IMR-90 (cell line): ENCODE measurements around the gene ANTXR1. TPM values are rescaled to one million over a fixed set of nuclear protein-coding genes. Genes with fewer than 3 reads are reported as not detected.

Experiments
- ATAC-seq: fragments of 200-7000 bp; cut with Tn5 transposase; 2 replicates; pipeline ENCODE4 v1.9.1; 2020; ENCODE audit warnings: low read depth, mild to moderate bottlenecking, moderate library complexity
- BruUV-seq: library from RNA; stranded (reverse); fragments of 400-500 nt; replicated peaks from 2 replicates; lab custom pipeline; 2021; lab: Mats Ljungman, UMichigan
- CTCF ChIA-PET: fragments of 300-600 bp; formaldehyde crosslinking; extraction: SDS; loops from one replicate; lab custom pipeline; 2021; ENCODE audit warnings: antibody characterized with exemption; lab: Yijun Ruan, JAX
- POLR2A ChIA-PET: fragments of 300-600 bp; sonication (Branson Sonifier 250); formaldehyde crosslinking; loops from one replicate; lab custom pipeline; 2022; ENCODE audit warnings: antibody characterized with exemption; ENCODE audit not compliant: unreplicated experiment; lab: Charles Lee
- DNase-seq: peaks from one replicate; pipeline ENCODE4 v3.0.0; 2013
- H2AFZ ChIP-seq: replicated peaks from 2 replicates; pipeline ENCODE3; 2013; ENCODE audit warnings: low read length, mild to moderate bottlenecking; ENCODE audit not compliant: poor library complexity
- H2AK5ac ChIP-seq: 2 replicates; pipeline ENCODE4 v1.6.1; 2013; ENCODE audit warnings: low read depth, low read length, inconsistent platforms
- H2AK9ac ChIP-seq: replicated peaks from 2 replicates; pipeline ENCODE3; 2013; ENCODE audit warnings: mild to moderate bottlenecking, low read depth, low read length, moderate library complexity; ENCODE audit not compliant: poor library complexity
- H2BK120ac ChIP-seq: 2 replicates; pipeline ENCODE4 v1.6.1; 2013; ENCODE audit warnings: low read depth, low read length, inconsistent platforms
- H2BK15ac ChIP-seq: 3 replicates; pipeline ENCODE4 v1.6.1; 2013; ENCODE audit warnings: low read depth, low read length, inconsistent platforms
- H2BK20ac ChIP-seq: 2 replicates; pipeline ENCODE4 v1.6.1; 2013; ENCODE audit warnings: low read depth, mild to moderate bottlenecking, inconsistent platforms, low read length, moderate library complexity
- H2BK5ac ChIP-seq: 2 replicates; pipeline ENCODE4 v1.6.1; 2013; ENCODE audit warnings: mild to moderate bottlenecking, low read depth, low read length, inconsistent platforms; ENCODE audit not compliant: poor library complexity, severe bottlenecking
- H3K14ac ChIP-seq: replicated peaks from 2 replicates; pipeline ENCODE4 v1.6.1; 2013; ENCODE audit warnings: low read depth, low read length, inconsistent platforms
- H3K18ac ChIP-seq: 2 replicates; pipeline ENCODE4 v1.6.1; 2013; ENCODE audit warnings: low read depth, low read length, control low read depth
- H3K23ac ChIP-seq: 2 replicates; pipeline ENCODE4 v1.6.1; 2013; ENCODE audit warnings: low read depth, low read length, inconsistent platforms
- H3K27ac ChIP-seq: 2 replicates; pipeline ENCODE4 v1.5.1; 2013; ENCODE audit warnings: mild to moderate bottlenecking, control low read depth, low read length; ENCODE audit not compliant: insufficient read depth
- H3K27me3 ChIP-seq: 2 replicates; pipeline ENCODE4 v1.6.1; 2013; ENCODE audit warnings: low read length; ENCODE audit not compliant: control insufficient read depth, insufficient read depth
- H3K36me3 ChIP-seq: 2 replicates; pipeline ENCODE4 v1.6.1; 2013; ENCODE audit warnings: low read length, mixed read lengths; ENCODE audit not compliant: control insufficient read depth, insufficient read depth
- H3K4ac ChIP-seq: 2 replicates; pipeline ENCODE4 v1.6.1; 2013; ENCODE audit warnings: low read depth, low read length, inconsistent platforms
- H3K4me1 ChIP-seq: 2 replicates; pipeline ENCODE4 v1.6.1; 2013; ENCODE audit warnings: low read length, mixed read lengths; ENCODE audit not compliant: control insufficient read depth, insufficient read depth
- H3K4me2 ChIP-seq: 2 replicates; pipeline ENCODE4 v1.6.1; 2013; ENCODE audit warnings: low read depth, mild to moderate bottlenecking, control low read depth, low read length, moderate library complexity
- H3K4me3 ChIP-seq: 2 replicates; pipeline ENCODE4 v1.5.1; 2013; ENCODE audit warnings: low read depth, mild to moderate bottlenecking, control low read depth, low read length, moderate library complexity; ENCODE audit not compliant: insufficient read depth
- H3K56ac ChIP-seq: 2 replicates; pipeline ENCODE4 v1.6.1; 2013; ENCODE audit warnings: low read length, inconsistent platforms; ENCODE audit not compliant: insufficient read depth; ENCODE audit errors: extremely low read depth
- H3K79me1 ChIP-seq, 2 experiments: 2 replicates each; pipeline ENCODE4 v1.6.1; 2013; ENCODE audit warnings: low read length in 2 of 2, inconsistent platforms in 1 of 2, low read depth in 1 of 2
- H3K9ac ChIP-seq: 2 replicates; pipeline ENCODE4 v1.6.1; 2013; ENCODE audit warnings: low read depth, low read length, control low read depth
- H3K9me1 ChIP-seq: 2 replicates; pipeline ENCODE4 v1.6.1; 2013; ENCODE audit warnings: low read length, inconsistent platforms; ENCODE audit not compliant: insufficient read depth
- H3K9me3 ChIP-seq: 2 replicates; pipeline ENCODE4 v1.6.1; 2013; ENCODE audit warnings: low read length; ENCODE audit not compliant: control insufficient read depth, insufficient read depth
- H4K20me1 ChIP-seq: 2 replicates; pipeline ENCODE4 v1.6.1; 2013; ENCODE audit warnings: low read length, inconsistent platforms; ENCODE audit not compliant: insufficient read depth
- H4K5ac ChIP-seq: 2 replicates; pipeline ENCODE4 v1.6.1; 2013; ENCODE audit warnings: mild to moderate bottlenecking, low read depth, low read length, control low read depth
- H4K8ac ChIP-seq, 2 experiments: 2 replicates each; pipeline ENCODE4 v1.6.1; 2013; ENCODE audit warnings: low read depth in 2 of 2, low read length in 2 of 2, control low read depth in 1 of 2, inconsistent platforms in 1 of 2
- H4K91ac ChIP-seq: 2 replicates; pipeline ENCODE4 v1.6.1; 2013; ENCODE audit warnings: low read depth, low read length, inconsistent platforms; ENCODE audit not compliant: insufficient read depth
- CEBPB ChIP-seq: IDR thresholded peaks from 2 replicates; pipeline ENCODE4 v1.6.1; 2012; ENCODE audit warnings: low read depth, low read length, improper control_type of control experiment
- CHD1 ChIP-seq: IDR thresholded peaks from 2 replicates; pipeline ENCODE4 v1.6.1; 2012; ENCODE audit warnings: low read depth, low read length, improper control_type of control experiment
- CTCF ChIP-seq: conservative IDR thresholded peaks from 2 replicates; pipeline ENCODE4 v1.5.1; 2012; ENCODE audit warnings: mild to moderate bottlenecking, low read depth, low read length, improper control_type of control experiment
- FOS ChIP-seq: fragments of 150-350 bp; IDR thresholded peaks from 2 replicates; pipeline ENCODE4 v1.6.1; 2016; ENCODE audit warnings: low read depth, low read length
- MAFK ChIP-seq: IDR thresholded peaks from 2 replicates; pipeline ENCODE4 v1.6.1; 2012; ENCODE audit warnings: low read depth, low read length, improper control_type of control experiment
- MAZ ChIP-seq: IDR thresholded peaks from 2 replicates; pipeline ENCODE4 v1.6.1; 2012; ENCODE audit warnings: low read depth, mild to moderate bottlenecking, low read length, improper control_type of control experiment, moderate library complexity, borderline replicate concordance
- NFE2L2 ChIP-seq: fragments of 150-350 bp; IDR thresholded peaks from 2 replicates; pipeline ENCODE4 v1.6.1; 2016; ENCODE audit warnings: low read depth, mild to moderate bottlenecking, low read length
- POLR2A ChIP-seq: IDR thresholded peaks from 2 replicates; pipeline ENCODE4 v1.6.1; 2012; ENCODE audit warnings: mild to moderate bottlenecking, low read depth, low read length
- RAD21 ChIP-seq: IDR thresholded peaks from 2 replicates; pipeline ENCODE4 v1.6.1; 2012; ENCODE audit warnings: low read length, improper control_type of control experiment
- RFX5 ChIP-seq: IDR thresholded peaks from 2 replicates; pipeline ENCODE4 v1.8.0; 2012; ENCODE audit warnings: low read depth, mild to moderate bottlenecking, low read length, moderate library complexity
- SMC3 ChIP-seq: fragments of 150-350 bp; IDR thresholded peaks from 2 replicates; pipeline ENCODE4 v1.6.1; 2016; ENCODE audit warnings: low read depth, mild to moderate bottlenecking, antibody characterized with exemption, low read length, moderate library complexity
- WGBS, 2 experiments: methylation state at CpG; one replicate each; pipeline versions ENCODE4 v1.1.5 to v1.1.7; 2013; ENCODE audit warnings: missing lambda C conversion rate in 2 of 2; ENCODE audit not compliant: insufficient read length in 1 of 2; ENCODE audit errors: extremely low coverage in 2 of 2; 5-methylcytosine and 5-hydroxymethylcytosine counted together
- dilution Hi-C: fragments of 300-500 bp; cut with HindIII; formaldehyde crosslinking; loops from one replicate; pipeline ENCODE4 v1.14.3; 2018; ENCODE audit warnings: low sequenced_read_pairs; ENCODE audit not compliant: unreplicated experiment
- in situ Hi-C: fragments of 300-500 bp; cut with MboI; formaldehyde crosslinking; loops from 3 replicates; pipeline ENCODE4 v1.14.3; 2019; ENCODE audit warnings: low sequenced_read_pairs, inconsistent platforms, mixed read lengths
- intact Hi-C: fragments of 100-400 bp; cut with micrococcal nuclease; formaldehyde crosslinking; loops from 2 replicates; pipeline ENCODE4 v1.10.0; 2022
- polyA plus RNA-seq, 3 experiments: library from polyadenylated mRNA; depleted of rRNA; stranded (reverse); fragments of >200 nt; gene quantifications; 2 replicates each; pipeline ENCODE4 v1.2.3, GENCODE V29; 2012; ENCODE audit warnings: low replicate concordance in 1 of 3
- total RNA-seq: library from RNA; depleted of rRNA; stranded (reverse); fragments of >200 nt; gene quantifications from 2 replicates; pipeline ENCODE4 v1.2.3, GENCODE V29; 2012

The ANTXR1 gene
- total and polyA plus RNA-seq, 2 of the 4 experiments (the other 2 are of a cell fraction) = 27.2 to 36.9 TPM

DNA sequence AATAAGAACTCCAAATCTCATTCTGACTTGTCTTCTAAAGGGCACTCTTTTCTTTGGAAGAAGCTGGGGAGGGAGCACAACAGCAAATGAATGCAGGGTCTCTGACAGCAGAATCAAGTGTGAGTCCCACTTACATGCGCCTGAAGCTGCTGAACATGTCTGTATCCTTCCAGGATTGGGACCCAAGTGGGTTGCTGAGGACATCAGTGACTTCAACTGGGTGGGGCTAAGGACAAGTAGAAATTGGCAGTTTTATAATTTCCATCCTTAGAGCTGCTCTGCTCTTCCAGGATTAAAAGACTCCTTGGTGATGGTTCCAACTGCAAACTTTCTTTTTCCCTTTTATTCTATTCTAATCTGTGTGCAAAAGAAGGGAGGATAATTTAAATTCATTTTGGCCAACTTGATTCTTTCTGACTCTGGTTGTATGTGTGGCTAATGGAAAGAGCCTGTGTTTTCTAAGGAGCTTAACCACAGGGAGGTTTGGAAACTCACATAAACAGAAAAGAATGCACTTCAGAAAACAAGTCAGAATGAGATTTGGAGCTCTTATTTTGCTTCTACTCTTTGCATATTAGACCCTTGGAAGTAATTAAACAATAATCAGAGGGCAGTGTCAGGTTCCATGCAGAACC, 20.6 kb downstream of the ANTXR1 start:
- Histone ChIP-seq H3K56ac (no peak overlapping the region), H4K8ac (0 out of 4 replicates have a peak overlapping the region, but pooled peaks of 1 of the 2 experiments have one; percentile 26), H2BK20ac (no peak overlapping the region), H3K4me1 (peaks cover 20% of the 10 kb centered on the region), H2AFZ (no peak overlapping the region), H3K4me2 (0 out of 2 replicates have a peak overlapping the region, but pooled peaks have one; percentile 5), H3K9me1 (peaks cover 27% of the 10 kb centered on the region), H3K79me1 (peaks cover 53 to 71% of the 10 kb centered on the region in 2 experiments), H2BK5ac (no peak overlapping the region), H3K27me3 (no peaks in the 10 kb centered on the region), H3K27ac (peak overlapping the region; percentile 29; the same call in 1 of the 2 replicates), H4K91ac (no peak overlapping the region), H3K18ac (peak overlapping the region; percentile 42; the same call in 1 of the 2 replicates), H3K14ac (peak overlapping the region; percentile 63; the same call in 1 of the 2 replicates), H4K5ac (no peak overlapping the region), H3K23ac (peak overlapping the region; percentile 71; the same call in 1 of the 2 replicates), H2BK120ac (no peak overlapping the region), H2AK9ac (no peak overlapping the region), H3K4me3 (no peak overlapping the region), H4K20me1 (peaks cover 70% of the 10 kb centered on the region), H2BK15ac (no peak overlapping the region), H3K36me3 (peaks cover 14% of the 10 kb centered on the region), H3K4ac (no peak overlapping the region; the same call in 1 of the 2 replicates), H3K9ac (no peak overlapping the region), H3K9me3 (no peaks in the 10 kb centered on the region), H2AK5ac (no peak overlapping the region)
- peak; percentile 51 for DNase-seq
- TF ChIP-seq RFX5 = no peak
- no peak for TF ChIP-seq NFE2L2
- TF ChIP-seq POLR2A = no peak
- TF ChIP-seq CTCF = no peak
- TF ChIP-seq MAFK = no peak
- no peak for TF ChIP-seq FOS
- no peak for TF ChIP-seq CHD1
- TF ChIP-seq RAD21 = no peak
- TF ChIP-seq MAZ = no peak
- TF ChIP-seq SMC3 = no peak
- no peak for TF ChIP-seq CEBPB
- ATAC-seq = peak; percentile 78
- WGBS, 2 experiments = no CpG with 5 or more reads among the region's 1 CpG
- in situ Hi-C loops = no loop called here
- BruUV-seq = no TSS peak
- intact Hi-C loops = no loop called here
- ChIA-PET POLR2A (no interaction called here), CTCF (no interaction called here)
- dilution Hi-C loops = no loop called here
